Lung (tissue), 12 donors: ENCODE data around the gene PEX10. TPM values are rescaled to one million over a fixed set of nuclear protein-coding genes. Genes with fewer than 3 reads are reported as not detected.

Source experiments
- ATAC-seq: fragments of 200-7000 bp; cut with Tn5 transposase; one replicate; pipeline ENCODE4 v1.9.1; 2020; ENCODE audit warnings: moderate number of reproducible peaks; ENCODE audit not compliant: insufficient read depth, low FRiP score
- DNase-seq, 3 donors: peaks; one replicate each; pipeline ENCODE4 v3.0.0-alpha.2; 2013 to 2017
- H3K27ac ChIP-seq, 2 donors: one replicate each; pipeline ENCODE4 v1.5.1; 2013; ENCODE audit warnings: mild to moderate bottlenecking in 2 of 2, moderate library complexity in 2 of 2, control low read depth in 1 of 2, inconsistent platforms in 1 of 2, low read depth in 1 of 2, low read length in 1 of 2
- H3K27me3 ChIP-seq, 3 donors: one replicate each; pipeline ENCODE4 v1.5.1; 2013; ENCODE audit warnings: low read length in 2 of 3; ENCODE audit not compliant: control insufficient read depth in 3 of 3, insufficient read depth in 3 of 3
- H3K36me3 ChIP-seq, 4 donors: one replicate each; pipeline ENCODE4 v1.5.1; 2013; ENCODE audit warnings: low read length in 4 of 4, mild to moderate bottlenecking in 1 of 4, moderate library complexity in 1 of 4; ENCODE audit not compliant: control insufficient read depth in 4 of 4, insufficient read depth in 4 of 4
- H3K4me1 ChIP-seq, 5 donors: one replicate each; pipeline ENCODE4 v1.5.1; 2013; ENCODE audit warnings: low read length in 5 of 5, mild to moderate bottlenecking in 2 of 5, moderate library complexity in 1 of 5; ENCODE audit not compliant: control insufficient read depth in 5 of 5, insufficient read depth in 5 of 5
- H3K4me3 ChIP-seq: one replicate; pipeline ENCODE4 v1.5.1; 2013; ENCODE audit warnings: mild to moderate bottlenecking, control low read depth, moderate library complexity
- H3K9ac ChIP-seq, 2 donors: one replicate each; pipeline ENCODE4 v1.5.1; 2013; ENCODE audit warnings: low read length in 2 of 2, control low read depth in 1 of 2; ENCODE audit not compliant: insufficient read depth in 1 of 2
- H3K9me3 ChIP-seq, 4 donors: one replicate each; pipeline ENCODE4 v1.5.1; 2013; ENCODE audit warnings: low read length in 3 of 4, mild to moderate bottlenecking in 1 of 4, moderate library complexity in 1 of 4; ENCODE audit not compliant: control insufficient read depth in 4 of 4, insufficient read depth in 3 of 4
- WGBS, 2 donors: extraction: QIAGEN DNeasy Blood & Tissue Kit; methylation state at CpG; one replicate each; pipeline ENCODE4 v1.1.7; 2013; 5-methylcytosine and 5-hydroxymethylcytosine counted together
- polyA plus RNA-seq, 2 donors: library from polyadenylated mRNA; stranded (reverse); fragments of 200-250 nt; gene quantifications; one replicate each; pipeline ENCODE4 v1.2.1, GENCODE V29; 2013
- total RNA-seq, 2 donors: library from RNA; depleted of rRNA in 1 of 2; stranded (reverse); fragments of >200 nt in 1 of 2; gene quantifications; one replicate each; pipeline ENCODE4 v1.2.1, GENCODE V29; 2014 to 2021
- TF ChIP-seq, protein P1 (sequence below): IDR thresholded peaks from 2 replicates; pipeline ENCODE4 v1.5.1; 2012; ENCODE audit warnings: mild to moderate bottlenecking; ENCODE audit errors: control extremely low read depth, extremely low read depth
- donor health status: control.
- donor health status: control.
- donor health status: Bipolar disorder and iron deficiency.
- donor health status: healthy.
- donor health status: DM: yes; HTN: yes; CAD: no.

The PEX10 gene
- total and polyA plus RNA-seq, 4 donors = 15.7 to 25.4 (median 20.5) TPM

DNA sequence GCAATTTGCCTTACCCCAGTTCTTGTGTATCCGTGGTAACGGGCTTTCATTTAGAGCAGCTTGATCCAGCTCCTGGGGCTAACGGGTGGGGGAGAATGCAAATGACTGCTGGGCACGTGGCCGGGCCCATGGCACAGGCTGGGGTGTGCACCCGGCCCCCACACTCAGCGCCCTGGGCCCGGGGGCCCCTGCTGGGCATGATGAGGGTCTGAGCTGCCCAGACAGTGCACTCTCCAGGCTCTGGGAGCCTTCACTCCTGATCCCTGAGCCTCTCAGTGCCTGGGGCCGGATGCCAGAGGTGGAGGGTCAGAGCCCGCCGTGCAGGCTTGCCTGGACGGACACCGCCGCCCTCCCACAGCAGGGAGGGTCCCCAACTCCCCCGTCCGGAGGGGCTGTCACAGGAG is 20.1 kb upstream of the PEX10 start:
- Histone ChIP-seq H3K9ac (no peak overlapping the region), H3K27ac (no peak overlapping the region), H3K36me3 (no peaks in the 10 kb centered on the region), H3K9me3 (peaks cover 0 to 14% (median 0%) of the 10 kb centered on the region in 4 donors), H3K4me1 (peaks cover 0 to 25% (median 0%) of the 10 kb centered on the region in 5 donors), H3K4me3 (no peak overlapping the region), H3K27me3 (peaks cover 0 to 15% (median 0%) of the 10 kb centered on the region in 3 donors)
- ATAC-seq (no peak), DNase-seq (no peak)
- TF ChIP-seq, protein P1, sequence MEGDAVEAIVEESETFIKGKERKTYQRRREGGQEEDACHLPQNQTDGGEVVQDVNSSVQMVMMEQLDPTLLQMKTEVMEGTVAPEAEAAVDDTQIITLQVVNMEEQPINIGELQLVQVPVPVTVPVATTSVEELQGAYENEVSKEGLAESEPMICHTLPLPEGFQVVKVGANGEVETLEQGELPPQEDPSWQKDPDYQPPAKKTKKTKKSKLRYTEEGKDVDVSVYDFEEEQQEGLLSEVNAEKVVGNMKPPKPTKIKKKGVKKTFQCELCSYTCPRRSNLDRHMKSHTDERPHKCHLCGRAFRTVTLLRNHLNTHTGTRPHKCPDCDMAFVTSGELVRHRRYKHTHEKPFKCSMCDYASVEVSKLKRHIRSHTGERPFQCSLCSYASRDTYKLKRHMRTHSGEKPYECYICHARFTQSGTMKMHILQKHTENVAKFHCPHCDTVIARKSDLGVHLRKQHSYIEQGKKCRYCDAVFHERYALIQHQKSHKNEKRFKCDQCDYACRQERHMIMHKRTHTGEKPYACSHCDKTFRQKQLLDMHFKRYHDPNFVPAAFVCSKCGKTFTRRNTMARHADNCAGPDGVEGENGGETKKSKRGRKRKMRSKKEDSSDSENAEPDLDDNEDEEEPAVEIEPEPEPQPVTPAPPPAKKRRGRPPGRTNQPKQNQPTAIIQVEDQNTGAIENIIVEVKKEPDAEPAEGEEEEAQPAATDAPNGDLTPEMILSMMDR = no peak
- 32 to 72% methylated on average over 15 to 16 of the region's 16 CpGs for WGBS, 2 donors

DNA sequence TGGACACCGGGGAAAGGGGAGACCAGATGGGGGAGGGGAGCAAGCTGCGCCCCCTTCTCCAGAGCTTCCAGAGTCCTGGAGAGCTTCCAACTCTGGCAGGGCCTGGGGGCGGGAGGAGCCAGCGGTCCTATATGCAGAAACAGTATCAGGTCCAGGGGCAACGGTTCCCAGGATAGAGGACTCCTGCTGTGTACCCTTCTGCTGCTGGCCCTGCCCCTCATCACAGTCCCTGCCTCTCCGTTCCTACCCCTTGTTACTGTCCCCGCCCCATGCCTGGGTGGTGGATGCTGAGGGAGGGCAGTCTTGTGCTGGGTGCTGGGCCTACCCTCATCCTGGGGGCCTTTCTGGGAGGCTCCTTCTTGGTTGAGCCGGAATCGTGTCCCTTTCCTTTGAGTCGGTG is 19.2 kb upstream of the PEX10 start:
- TF ChIP-seq, protein P1 = no peak
- no peak for ATAC-seq
- 57 to 84% methylated on average over 9 to 10 of the region's 10 CpGs for WGBS, 2 donors
- Histone ChIP-seq H3K27me3 (peaks cover 0 to 15% (median 0%) of the 10 kb centered on the region in 3 donors), H3K4me1 (peaks cover 0 to 25% (median 0%) of the 10 kb centered on the region in 5 donors), H3K9me3 (peaks cover 0 to 14% (median 0%) of the 10 kb centered on the region in 4 donors), H3K4me3 (no peak overlapping the region), H3K36me3 (no peaks in the 10 kb centered on the region), H3K27ac (no peak overlapping the region), H3K9ac (no peak overlapping the region)
- no peak for DNase-seq

DNA sequence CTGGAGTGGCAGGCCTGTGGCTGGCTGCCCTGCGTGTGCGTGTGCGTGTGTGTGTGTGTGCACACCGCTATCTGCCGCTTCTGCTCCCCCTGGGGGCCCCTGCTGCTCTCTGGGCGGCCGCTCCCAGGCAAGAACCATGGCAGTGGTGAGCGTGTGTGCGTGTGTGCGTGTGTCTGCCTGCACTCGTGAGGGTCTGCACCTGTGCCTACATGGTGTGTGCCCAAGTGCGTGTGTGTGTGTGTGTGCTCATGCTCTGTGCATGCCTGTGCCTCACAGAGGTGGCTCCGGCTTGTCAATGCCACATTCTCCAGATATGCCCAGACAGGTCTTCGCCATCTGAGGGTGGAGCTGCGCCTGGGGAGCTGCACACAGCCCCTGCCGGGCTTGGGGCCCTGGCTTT is 18.7 kb upstream of the PEX10 start:
- DNase-seq (peak in 1 of 3 donors; percentile 28), ATAC-seq (no peak)
- Histone ChIP-seq H3K9me3 (peaks cover 0 to 14% (median 0%) of the 10 kb centered on the region in 4 donors), H3K27me3 (peaks cover 0 to 15% (median 0%) of the 10 kb centered on the region in 3 donors), H3K4me3 (no peak overlapping the region), H3K4me1 (peaks cover 0 to 25% (median 0%) of the 10 kb centered on the region in 5 donors), H3K36me3 (no peaks in the 10 kb centered on the region), H3K27ac (no peak overlapping the region), H3K9ac (no peak overlapping the region)
- 53 to 56% methylated on average over 16 of the region's 16 CpGs for WGBS, 2 donors
- TF ChIP-seq, protein P1 = no peak

DNA sequence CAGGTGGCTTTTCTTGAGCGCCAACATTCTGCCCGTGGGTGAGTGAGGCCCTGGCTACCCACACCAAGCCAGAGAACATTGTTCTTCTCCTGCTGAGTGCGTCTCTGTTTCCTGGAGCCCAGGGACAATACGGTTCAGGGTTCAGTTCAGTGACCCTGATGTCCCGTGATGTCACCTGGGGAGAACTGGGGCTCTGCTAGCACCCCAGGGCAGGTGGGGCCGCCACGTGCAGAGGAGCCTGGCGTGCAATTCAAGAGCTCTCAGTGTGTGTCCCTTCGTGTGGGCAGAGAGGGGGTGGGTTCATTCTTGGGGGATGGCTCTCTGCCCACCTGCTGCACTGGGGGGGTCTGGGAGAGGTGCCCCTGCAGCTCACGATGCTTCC is 18.2 kb upstream of the PEX10 start:
- ATAC-seq = no peak

More for the DNA sequence above, 18.2 kb upstream of the PEX10 start:
- no peak overlapping the region for H3K9ac ChIP-seq
- no peak overlapping the region for H3K4me3 ChIP-seq
- H3K27me3 ChIP-seq = peaks cover 0 to 15% (median 0%) of the 10 kb centered on the region in 3 donors
- H3K27ac ChIP-seq = no peak overlapping the region
- H3K4me1 ChIP-seq = peaks cover 0 to 25% (median 0%) of the 10 kb centered on the region in 5 donors
- peaks cover 0 to 14% (median 0%) of the 10 kb centered on the region in 4 donors for H3K9me3 ChIP-seq
- no peak for DNase-seq
- TF ChIP-seq, protein P1 = no peak
- WGBS, 2 donors = 72 to 80% methylated on average over 10 of the region's 10 CpGs
- H3K36me3 ChIP-seq = no peaks in the 10 kb centered on the region
